ENCODE data around the gene AVPR2.

The AVPR2 gene

GRCh38 chrX:153903238-153903980 lies 1.1 kb upstream of the AVPR2 start:
- Mint-ChIP-seq H3K4me3 (no peak overlapping the region), H3K27me3 (ENCODE audit: low read depth, poor library complexity) (no peaks in the 10 kb centered on the region), H3K4me1 (peaks cover 34% of the 10 kb centered on the region), H3K27ac (no peak overlapping the region), H3K9me3 (peaks cover 60% of the 10 kb centered on the region), H3K36me3 (ENCODE audit: low read depth) (peaks cover 3% of the 10 kb centered on the region)
- DNase-seq, result no peak
- TF ChIP-seq, protein P1, sequence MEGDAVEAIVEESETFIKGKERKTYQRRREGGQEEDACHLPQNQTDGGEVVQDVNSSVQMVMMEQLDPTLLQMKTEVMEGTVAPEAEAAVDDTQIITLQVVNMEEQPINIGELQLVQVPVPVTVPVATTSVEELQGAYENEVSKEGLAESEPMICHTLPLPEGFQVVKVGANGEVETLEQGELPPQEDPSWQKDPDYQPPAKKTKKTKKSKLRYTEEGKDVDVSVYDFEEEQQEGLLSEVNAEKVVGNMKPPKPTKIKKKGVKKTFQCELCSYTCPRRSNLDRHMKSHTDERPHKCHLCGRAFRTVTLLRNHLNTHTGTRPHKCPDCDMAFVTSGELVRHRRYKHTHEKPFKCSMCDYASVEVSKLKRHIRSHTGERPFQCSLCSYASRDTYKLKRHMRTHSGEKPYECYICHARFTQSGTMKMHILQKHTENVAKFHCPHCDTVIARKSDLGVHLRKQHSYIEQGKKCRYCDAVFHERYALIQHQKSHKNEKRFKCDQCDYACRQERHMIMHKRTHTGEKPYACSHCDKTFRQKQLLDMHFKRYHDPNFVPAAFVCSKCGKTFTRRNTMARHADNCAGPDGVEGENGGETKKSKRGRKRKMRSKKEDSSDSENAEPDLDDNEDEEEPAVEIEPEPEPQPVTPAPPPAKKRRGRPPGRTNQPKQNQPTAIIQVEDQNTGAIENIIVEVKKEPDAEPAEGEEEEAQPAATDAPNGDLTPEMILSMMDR (IDR thresholded peaks at IDR 0.05), result no peak

- TF ChIP-seq, protein P1 (IDR thresholded peaks at IDR 0.05), result no peak
- peaks cover 49% of the 10 kb centered on the region for H3K9me3 Mint-ChIP-seq
- H3K4me1 Mint-ChIP-seq, result peaks cover 35% of the 10 kb centered on the region
- no peak overlapping the region for H3K4me3 Mint-ChIP-seq
- no peak for DNase-seq
- no peak overlapping the region for H3K27ac Mint-ChIP-seq
- no peaks in the 10 kb centered on the region for H3K27me3 Mint-ChIP-seq (ENCODE audit: low read depth, poor library complexity)
- H3K36me3 Mint-ChIP-seq (ENCODE audit: low read depth), result no peaks in the 10 kb centered on the region
Measured at GRCh38 chrX:153905481-153906095, 1.1 kb downstream of the AVPR2 start.

- Mint-ChIP-seq H3K9me3 (peaks cover 46% of the 10 kb centered on the region), H3K4me1 (peaks cover 28% of the 10 kb centered on the region), H3K36me3 (ENCODE audit: low read depth) (no peaks in the 10 kb centered on the region), H3K4me3 (no peak overlapping the region), H3K27me3 (ENCODE audit: low read depth, poor library complexity) (no peaks in the 10 kb centered on the region), H3K27ac (no peak overlapping the region)
- TF ChIP-seq, protein P1 (IDR thresholded peaks at IDR 0.05), result no peak
- DNase-seq, result no peak
Measured at GRCh38 chrX:153906126-153906917, 1.8 kb downstream of the AVPR2 start.

GRCh38 chrX:153907456-153907855 lies 3.0 kb downstream of the AVPR2 start:
- H3K4me3 Mint-ChIP-seq, result no peak overlapping the region
- peaks cover 24% of the 10 kb centered on the region for H3K4me1 Mint-ChIP-seq
- no peaks in the 10 kb centered on the region for H3K36me3 Mint-ChIP-seq (ENCODE audit: low read depth)
- H3K27me3 Mint-ChIP-seq (ENCODE audit: low read depth, poor library complexity), result no peaks in the 10 kb centered on the region
- DNase-seq, result no peak
- peaks cover 47% of the 10 kb centered on the region for H3K9me3 Mint-ChIP-seq
- TF ChIP-seq, protein P1 (IDR thresholded peaks at IDR 0.05), result no peak
- no peak overlapping the region for H3K27ac Mint-ChIP-seq

GRCh38 chrX:153908219-153908860 lies 3.9 kb downstream of the AVPR2 start:
- Mint-ChIP-seq H3K4me3 (no peak overlapping the region), H3K27me3 (ENCODE audit: low read depth, poor library complexity) (no peaks in the 10 kb centered on the region), H3K9me3 (peaks cover 39% of the 10 kb centered on the region), H3K4me1 (peaks cover 20% of the 10 kb centered on the region), H3K27ac (no peak overlapping the region), H3K36me3 (ENCODE audit: low read depth) (no peaks in the 10 kb centered on the region)
- TF ChIP-seq, protein P1 (IDR thresholded peaks at IDR 0.05), result no peak
- DNase-seq, result no peak

Data from nephron progenitor cell (in vitro differentiated cells).